A673 (cell line): ENCODE measurements around the gene FLCN.

ENCODE experiments used
- EZH2 ChIP-seq: fragments of 200-600 bp; sonication (generic); IDR thresholded peaks from 2 replicates; pipeline ENCODE4 v1.6.1; 2017; ENCODE audit warnings: borderline replicate concordance, low read depth, mild to moderate bottlenecking, mixed read lengths, antibody characterized with exemption, low read length; ENCODE audit not compliant: poor library complexity, severe bottlenecking
- TF ChIP-seq, protein P1 (sequence below): fragments of 300-800, 200-600 bp; sonication (generic); conservative IDR thresholded peaks from 2 replicates; pipeline ENCODE4 v1.5.1; 2017; ENCODE audit warnings: low read depth, mild to moderate bottlenecking, antibody characterized with exemption, low read length, moderate library complexity, mixed read lengths

DNA sequence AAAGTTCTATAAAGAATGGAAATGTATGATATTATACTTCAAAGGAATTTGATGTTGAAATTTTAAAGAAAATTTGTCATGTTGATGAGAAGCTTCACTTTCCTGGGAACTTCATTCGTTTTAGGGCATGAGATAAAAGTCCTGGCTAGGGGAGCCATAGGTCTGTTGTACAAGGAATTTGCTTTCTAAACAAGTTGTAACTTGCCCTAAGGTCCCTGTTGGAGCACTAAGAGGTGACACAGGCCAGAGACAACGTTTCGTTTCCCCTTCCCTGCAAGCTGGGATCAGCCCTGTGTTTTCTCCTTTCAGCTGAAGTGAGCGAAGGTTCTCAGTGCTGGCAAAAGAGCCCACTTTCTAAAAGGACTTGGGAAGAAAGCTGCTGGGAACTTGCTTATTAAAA, 47.4 kb downstream of the FLCN start:
- TF ChIP-seq, protein P1, sequence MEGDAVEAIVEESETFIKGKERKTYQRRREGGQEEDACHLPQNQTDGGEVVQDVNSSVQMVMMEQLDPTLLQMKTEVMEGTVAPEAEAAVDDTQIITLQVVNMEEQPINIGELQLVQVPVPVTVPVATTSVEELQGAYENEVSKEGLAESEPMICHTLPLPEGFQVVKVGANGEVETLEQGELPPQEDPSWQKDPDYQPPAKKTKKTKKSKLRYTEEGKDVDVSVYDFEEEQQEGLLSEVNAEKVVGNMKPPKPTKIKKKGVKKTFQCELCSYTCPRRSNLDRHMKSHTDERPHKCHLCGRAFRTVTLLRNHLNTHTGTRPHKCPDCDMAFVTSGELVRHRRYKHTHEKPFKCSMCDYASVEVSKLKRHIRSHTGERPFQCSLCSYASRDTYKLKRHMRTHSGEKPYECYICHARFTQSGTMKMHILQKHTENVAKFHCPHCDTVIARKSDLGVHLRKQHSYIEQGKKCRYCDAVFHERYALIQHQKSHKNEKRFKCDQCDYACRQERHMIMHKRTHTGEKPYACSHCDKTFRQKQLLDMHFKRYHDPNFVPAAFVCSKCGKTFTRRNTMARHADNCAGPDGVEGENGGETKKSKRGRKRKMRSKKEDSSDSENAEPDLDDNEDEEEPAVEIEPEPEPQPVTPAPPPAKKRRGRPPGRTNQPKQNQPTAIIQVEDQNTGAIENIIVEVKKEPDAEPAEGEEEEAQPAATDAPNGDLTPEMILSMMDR: no peak
- no peak for TF ChIP-seq EZH2
